CD4-positive, alpha-beta T cell treated with Interleukin-6 at 100 ng/mL for 8 hours (primary cell): ENCODE results near the gene TCHHL1.
"Not testable (repeated sequence)": the region's sequence is repeated elsewhere in the genome, so short reads cannot be mapped to it uniquely, and the experiment has no call there.

Source experiments
- DNase-seq: peaks from one replicate; pipeline ENCODE4 v3.0.0-alpha.2; 2020; ENCODE audit warnings: mixed read lengths, low spot score

The TCHHL1 gene

DNA sequence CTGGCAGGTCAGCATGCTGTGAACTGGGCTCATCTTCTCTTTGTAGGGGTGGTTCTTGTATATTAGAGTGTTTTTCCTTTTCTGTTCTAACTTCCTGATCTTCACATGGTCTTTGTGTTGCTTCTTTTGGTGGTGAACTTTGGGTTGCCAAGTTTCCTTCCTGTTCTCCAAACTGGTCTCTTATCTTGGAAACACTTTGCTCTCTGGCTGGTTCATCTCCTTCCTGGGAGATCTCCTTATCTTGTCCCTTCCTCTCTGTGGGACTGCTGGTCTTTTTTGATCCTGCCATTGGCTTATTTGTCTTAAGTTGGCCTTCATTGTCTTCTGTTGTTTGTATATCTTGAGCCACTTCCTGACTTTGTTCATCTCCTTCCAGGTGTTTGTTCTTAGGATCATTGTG, 2.1 kb downstream of the TCHHL1 start:
- no peak for DNase-seq

DNA sequence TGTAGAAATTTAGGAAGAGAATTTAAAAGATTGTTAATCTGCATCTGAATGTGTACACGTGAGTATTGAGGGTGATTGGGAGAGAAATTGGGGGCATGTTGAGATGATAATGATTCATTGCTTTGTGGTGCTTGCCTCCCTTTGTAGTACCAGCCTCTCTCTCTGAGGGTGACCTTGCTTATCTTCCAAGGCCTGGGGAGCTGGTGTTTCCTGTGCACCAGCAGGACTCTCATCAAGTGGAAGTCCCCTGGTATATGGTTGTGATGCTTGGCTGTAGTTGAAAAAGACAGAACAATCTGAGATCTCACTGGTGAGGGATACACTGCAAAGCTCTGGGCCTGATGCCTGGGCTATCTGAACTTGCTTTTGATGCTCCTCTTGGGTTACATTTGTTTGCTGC, 4.0 kb downstream of the TCHHL1 start:
- DNase-seq = no peak

DNA sequence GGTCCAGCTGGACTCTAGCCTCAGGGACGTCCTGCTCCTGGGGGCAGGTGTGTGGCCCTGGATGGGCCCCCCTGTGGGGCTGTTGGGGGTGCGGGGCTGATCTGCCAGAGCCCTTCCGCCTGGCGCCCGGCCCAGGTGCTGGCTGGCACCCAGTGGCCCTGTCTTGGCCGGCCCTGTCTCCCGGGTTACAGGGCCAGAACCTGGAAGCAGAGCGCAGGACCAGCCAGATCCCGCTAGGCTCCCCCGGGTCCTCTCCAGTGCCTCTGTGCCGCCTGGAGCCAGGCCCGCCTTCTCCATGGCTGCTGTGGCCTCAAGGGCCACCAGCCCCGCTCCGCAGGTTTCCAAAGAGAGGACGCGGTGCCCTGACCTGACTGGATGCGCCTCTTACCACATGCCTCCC, 7.8 kb downstream of the TCHHL1 start:
- not testable (repeated sequence) for DNase-seq

DNA sequence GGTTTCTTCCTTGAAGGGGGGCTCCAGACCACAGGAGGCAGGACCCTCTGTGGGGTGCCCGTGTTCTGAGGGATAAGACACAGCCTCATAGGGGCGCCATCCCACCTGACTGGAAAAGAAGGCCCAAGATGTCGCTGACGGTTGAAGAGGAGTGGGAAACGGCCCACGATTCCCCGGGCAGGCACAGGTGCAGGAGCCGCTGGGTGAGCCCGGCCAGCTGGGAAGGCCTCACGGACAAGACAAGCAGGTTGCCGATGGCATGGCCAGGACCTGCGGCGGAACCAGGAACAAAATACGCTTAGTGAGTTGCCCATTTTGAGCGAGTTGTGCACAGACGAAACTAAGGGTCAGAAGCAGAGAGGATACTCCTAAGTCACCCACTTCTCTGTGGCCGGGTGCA, 8.4 kb downstream of the TCHHL1 start:
- not testable (repeated sequence) for DNase-seq

DNA sequence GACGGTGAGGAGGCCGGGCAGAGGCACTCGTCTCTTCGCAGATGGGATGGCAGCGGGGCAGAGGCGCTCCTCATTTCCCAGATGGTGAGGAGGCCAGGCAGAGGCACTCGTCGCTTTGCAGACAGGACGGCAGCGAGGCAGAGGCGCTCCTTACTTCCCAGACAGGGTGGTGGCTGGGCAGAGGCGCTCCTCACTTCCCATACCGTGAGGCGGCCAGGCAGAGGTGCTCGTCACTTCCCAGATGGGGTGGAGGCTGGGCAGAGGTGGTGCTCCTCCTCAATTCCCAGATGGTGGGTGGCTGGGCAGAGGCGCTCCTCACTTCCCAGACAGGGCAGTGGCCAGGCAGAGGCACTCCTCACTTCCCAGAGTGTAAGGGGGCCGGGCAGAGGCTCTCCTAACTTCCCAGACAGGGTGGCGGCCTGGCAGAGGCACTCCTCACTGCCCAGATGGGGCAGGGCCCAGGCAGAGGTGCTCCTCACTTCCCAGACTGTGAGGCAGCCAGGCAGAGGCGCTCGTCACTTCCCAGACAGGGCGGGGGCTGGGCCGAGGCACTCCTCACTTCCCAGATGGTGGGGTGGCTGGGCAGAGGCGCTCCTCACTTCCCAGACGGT, 9.9 kb downstream of the TCHHL1 start:
- no peak for DNase-seq

DNA sequence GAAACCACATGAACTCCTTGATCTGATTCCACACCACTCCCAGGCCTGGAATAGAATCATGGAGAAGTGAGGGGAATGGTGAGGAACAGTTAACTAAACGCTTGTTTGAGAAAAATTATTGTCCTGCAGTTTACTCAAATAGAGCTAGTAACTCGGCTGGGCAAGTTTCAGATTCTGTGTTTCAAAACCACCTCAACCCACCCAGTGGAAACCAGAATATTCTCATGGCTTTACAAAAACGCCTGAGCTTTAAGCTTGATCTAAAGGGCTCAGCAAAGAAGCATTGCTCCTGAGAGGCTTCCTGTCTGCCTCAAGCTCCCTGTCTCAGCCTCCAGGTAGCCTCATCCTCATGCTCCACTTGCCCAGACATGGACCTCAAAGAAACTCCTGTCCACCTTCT, 16.6 kb downstream of the TCHHL1 start:
- DNase-seq = no peak

DNA sequence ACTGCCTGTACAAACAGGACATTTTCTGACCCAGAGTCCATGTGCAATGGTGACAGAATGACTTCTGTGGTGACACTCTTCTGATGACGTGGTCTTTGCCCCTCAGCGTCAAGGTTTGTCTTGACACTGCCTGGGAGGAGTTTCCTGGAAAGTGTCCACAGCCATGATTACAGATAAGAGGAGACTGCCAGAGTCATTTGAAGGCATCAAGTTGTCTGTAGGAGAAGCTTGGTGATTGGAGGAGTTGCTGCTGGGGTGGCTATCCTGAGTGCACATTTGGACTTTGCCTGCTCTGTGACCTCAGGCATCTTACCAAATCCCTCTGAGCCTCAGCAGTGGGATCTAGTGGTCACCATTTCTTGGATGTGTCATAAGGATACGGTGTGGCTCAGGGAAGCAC, 17.7 kb downstream of the TCHHL1 start:
- DNase-seq = no peak

DNA sequence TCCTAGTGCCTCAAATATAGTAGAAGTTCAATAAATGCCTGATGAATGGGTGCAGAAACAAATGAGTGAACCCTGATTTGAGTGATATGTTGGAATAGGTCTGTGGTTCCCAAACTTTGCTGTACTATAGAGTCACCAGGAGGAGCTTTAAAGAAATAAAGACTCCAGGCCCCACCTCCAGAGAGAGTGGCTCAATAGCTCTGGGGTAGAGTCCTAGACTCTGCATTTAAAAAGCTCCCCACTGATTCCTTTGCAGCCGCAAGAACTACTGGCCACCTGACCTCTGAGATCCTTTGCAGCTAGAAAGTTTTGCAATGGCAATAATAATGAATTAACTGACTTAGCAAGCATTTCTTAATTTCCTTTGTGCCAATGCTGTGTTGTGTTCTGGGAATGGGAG, 20.9 kb downstream of the TCHHL1 start:
- no peak for DNase-seq

DNA sequence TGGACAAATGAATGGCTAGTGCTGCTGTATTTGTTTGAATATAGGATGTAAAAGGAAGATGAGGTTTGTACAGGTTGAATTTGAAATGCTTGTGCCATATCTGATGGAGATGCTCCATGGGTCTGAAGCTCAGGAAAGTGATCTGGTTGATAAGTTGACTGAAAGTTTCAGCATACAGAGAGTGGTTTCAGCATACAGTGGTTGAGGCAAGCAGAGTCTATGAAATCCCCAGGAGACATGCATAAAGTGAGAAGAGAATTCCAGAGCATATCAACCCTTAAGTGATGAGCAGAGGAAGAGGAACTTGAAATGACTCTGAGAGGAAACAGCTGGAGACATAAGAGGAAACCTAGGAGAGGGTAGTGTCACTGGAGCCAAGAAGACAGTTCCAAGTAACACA, 21.7 kb downstream of the TCHHL1 start:
- no peak for DNase-seq

DNA sequence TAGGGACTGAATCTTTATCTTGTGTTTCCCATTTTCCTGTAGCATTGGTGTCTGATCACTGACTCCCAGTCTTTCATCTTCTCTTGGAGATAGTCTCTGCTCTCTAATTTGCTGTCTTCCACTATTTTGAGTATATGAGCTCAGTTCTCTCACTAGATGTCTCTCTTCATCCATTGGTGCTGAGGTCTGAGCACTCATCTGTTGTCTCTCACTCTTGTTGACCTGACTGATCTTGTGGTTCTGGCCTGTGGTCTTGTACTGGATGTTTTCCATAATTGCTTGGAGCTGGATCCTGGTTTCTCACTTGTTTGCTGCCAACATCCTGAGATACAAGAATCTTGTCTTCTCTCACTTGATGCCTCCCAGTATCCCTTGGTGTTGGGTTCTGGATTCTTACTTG, 26.9 kb downstream of the TCHHL1 start:
- DNase-seq = no peak

DNA sequence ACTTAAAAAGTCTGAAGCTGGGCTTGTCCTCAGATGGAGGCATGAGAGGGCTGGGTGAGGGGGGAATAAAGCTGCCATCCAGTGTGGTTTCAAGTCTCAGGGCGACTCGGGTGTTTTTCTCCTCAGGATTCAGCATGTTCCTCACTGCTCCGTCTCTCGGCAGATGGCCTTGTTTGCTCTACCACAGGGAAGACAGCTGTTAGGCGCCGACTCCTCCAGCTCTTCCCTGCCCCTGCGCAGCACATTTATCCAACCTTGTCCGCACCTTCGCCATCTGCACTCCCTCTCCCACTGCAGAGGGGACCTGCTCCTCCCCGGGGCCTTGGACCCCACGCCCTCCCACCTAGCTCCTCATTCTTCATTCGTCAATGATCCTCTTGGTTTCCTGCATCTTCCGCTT, 35.5 kb downstream of the TCHHL1 start:
- DNase-seq = no peak

DNA sequence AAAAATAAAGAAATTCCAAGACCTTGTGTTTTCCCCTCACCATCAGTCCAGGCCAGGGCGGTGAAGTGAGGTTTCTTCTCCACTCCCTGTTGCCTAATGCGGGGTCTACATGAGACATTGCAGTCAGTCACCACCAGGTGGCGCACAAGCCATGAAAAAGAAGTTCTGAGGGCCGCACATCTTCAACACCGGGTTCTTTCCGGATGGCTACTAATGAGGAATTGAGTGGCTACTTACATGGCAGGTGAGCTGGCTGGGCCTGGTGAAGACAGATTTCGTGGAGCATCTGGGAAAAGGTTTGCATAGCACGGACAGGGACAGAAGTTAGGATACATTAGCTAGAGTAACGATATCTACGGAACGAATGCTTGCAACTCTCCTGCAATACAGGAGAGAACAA, 36.3 kb downstream of the TCHHL1 start:
- DNase-seq = peak; percentile 77

DNA sequence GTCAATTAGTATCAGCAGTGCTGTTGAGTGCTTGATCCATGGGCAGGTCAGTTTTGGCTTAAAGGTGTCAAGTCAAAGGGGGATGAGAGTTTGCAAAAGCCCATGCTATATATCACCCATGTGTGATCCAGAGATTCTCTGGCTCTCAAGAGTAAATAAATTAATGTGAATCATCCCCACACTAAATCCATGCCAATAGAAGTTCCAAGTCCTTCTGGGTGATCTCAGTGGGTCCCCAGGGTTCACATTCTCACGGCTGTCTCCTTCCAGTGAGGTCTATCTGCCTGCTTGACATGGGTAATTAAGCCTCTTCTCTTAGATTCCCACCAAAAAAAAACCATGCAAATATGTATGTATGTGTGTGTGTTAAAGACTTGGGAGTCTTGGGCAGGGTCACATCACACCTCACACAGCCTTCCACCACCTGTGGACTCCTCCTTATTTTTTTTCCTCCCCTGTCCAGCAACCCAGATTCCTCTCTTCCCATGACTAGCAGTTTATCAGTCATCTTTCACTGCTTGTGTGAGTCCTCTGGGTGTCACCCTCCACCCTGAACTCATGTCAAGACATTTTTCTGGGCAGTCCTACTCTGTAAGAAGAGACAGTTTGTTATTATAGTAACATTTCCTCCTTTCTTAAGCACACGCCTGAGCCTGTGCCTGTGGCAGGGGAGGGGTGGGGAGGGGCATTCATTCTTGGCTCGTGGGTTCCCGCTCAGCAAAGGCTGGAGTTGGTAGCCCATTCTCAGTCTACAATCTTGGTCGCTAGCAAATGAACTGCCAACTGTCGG, 37.8 kb downstream of the TCHHL1 start:
- DNase-seq = no peak

DNA sequence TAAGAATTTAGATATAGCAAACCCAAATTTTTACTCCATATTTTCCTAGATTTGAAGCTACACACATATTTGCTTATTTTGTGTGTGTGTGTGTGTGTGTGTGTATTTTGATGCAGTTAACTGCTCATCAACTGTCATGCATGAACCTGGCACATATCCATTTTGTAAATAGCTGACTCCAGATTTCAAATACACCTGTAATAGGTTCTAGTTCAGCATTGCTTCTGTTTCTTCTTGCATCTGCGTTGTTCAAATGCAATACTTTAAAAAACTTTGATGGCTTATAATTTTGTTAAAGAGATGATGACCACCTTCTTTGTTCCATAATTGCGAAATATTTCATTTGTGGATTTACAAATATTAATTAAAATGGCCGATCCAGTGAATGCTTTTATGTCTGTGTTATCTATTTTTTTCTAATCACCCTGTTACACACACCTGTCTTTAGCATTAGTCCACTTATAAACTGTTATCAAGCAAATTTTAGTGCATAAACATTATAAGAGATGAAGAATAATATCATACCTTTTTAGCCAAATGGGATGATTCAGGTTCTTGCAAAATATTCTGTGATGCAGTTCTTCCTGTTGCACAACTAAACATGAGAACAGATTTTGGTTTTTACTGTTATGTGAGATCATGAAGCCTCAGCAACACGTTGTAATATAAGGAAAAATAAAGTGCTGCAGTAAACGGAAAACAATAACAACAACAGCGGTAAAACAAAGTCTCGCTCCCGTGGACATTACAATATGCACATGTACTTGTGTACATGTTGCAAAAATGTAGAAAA, 39.4 kb downstream of the TCHHL1 start:
- DNase-seq = no peak

DNA sequence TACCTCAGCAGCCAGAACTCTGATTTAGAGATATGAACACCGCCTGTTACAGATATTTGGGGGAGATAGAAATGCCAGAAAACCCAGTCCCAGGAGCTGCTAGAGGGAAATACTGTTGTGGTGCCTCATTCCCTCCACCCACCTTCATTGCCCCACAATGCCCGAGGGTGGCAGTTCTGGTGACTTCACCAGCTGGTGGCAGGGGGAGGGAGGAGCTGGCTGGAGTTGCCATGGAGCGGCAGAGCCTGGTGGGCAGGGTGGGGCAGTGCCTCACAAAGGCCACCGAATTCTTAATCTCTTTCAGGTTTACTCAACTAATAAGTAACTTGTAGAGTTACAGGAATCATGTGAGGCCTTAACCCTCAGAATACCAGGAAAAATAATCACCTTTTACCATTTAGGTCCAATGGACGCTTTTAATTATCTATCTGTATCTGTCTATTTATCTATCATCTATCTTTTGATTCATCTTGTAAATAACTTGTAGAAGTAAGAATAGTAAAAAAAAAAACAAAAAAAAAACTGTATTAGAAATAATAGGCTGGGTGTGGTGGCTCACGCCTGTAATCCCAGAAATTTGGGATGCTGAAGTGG, 40.4 kb downstream of the TCHHL1 start:
- DNase-seq = peak; percentile 63

DNA sequence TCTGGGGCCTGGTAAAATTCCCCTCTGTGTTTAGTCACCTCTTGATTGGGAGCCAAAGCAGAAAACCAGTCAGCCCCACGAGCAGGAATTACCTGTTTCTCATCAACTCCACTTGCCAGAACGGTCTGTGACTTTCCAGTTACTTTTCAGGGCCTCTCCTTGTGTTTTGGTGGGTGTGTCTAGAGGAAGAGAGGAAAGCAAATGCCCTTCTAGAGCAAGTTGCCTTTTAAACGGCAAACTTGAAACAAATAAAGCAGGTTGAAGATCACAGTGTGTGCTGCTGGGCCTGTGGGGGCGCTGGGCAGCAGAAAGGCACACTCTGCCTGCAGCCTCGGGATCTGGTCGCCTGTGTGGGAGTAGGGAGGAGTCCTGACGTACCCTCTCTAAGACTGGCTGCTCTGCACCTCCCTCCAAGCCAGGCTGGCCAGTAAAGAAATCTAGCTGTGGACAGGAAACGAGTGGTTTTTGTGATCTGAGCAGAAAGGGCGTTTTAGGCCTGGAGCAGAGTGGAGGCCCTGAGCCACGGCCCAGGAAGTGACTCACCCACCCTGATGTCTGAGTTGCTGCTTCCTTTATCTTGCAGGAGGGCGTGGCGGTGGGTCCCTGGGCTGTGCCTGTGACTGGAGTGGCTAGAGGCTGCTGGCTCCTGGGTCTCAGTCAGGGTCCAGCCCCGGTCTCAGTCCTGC, 41.0 kb downstream of the TCHHL1 start:
- peak; percentile 89 for DNase-seq

DNA sequence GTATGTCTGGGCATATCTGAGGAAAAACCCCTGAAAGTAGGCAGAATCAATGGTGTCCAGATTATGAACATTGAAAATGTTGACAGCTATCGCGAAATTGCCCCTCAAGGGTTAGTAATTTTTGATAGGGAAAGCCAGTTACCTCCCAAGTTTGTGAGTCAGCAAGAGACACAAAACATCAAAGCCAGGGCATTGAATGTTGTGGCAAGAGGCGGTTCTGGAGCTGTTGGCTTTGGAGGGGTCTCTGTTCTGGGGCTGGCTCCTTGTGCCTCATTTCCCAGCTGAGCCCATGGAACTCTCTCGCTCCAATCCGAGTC, 41.5 kb downstream of the TCHHL1 start:
- DNase-seq = no peak

DNA sequence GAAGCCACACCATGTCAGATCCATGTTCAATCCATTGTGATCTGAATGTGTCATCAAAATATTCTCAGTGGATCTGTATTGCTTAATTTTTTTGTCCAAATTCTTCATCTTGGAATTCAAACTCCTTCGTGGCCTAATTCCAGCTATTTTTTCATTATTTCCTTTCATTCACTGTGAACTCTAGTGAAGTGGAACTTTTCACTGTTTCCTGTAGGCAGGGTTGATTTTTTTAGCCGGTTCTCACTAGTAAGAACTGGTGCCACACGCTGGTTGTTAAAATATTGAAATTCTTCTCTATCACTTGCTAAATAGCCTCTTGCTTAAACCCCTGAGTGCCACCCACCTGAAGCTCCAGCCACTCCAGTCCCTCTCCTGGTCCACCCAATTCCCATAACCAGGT, 44.5 kb downstream of the TCHHL1 start:
- no peak for DNase-seq

DNA sequence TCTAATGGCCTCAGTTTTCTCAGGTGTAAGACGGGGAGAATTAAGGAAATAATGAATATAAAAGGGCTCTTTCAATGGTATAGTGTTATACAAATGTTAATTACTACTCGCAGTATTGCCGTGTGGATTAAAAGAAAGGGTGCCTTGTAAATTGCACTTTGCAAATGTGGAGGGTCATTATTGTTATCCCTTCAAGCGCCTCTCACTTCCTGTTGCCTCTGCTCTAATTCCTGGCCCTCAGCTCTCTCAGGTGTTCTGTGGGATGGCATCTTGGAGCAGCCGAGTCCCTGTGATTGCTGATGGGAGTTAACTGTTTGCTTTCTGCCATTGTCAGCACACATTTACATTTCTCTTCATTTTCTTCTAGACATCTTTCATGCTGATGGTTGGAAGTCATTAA, 45.0 kb downstream of the TCHHL1 start:
- DNase-seq = no peak

DNA sequence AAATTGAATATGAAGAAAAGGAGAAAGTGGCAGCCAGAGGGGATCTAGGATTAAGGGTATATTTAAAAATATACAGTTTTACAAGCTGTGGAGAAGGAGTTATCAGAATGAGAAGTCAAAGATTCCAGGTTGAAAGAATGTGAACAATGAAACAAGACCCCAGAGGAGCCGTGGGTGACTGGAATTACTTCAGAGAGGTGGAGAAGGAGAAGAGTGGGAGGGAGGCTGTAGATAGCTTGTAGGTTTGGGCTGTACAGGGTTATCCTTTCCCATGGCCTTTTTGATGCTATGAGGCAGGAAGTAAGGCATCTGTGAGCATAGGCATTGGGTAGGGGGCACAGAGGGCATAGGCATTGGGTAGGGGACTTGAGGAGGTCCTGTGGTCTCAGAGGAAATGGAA, 46.8 kb downstream of the TCHHL1 start:
- DNase-seq = no peak

DNA sequence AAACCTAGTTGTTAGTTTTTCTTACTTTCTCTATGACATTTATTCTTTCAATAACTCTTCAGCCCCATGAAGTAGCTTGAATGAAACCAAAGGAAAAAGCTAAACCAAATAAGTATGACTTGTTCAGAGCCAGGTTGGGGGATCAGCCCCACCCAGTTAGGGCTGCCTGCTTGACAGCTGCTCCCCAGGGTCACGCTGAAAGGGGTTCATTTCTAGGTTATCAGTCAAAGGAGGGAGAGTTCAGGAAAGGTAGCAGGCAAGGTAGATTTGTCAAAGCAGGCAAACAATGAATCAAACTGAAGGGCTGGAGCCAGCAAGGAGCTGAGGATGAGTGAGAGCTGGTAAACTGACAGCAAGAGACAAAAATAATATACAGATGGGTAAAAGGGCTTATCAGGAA, 49.0 kb downstream of the TCHHL1 start:
- no peak for DNase-seq

DNA sequence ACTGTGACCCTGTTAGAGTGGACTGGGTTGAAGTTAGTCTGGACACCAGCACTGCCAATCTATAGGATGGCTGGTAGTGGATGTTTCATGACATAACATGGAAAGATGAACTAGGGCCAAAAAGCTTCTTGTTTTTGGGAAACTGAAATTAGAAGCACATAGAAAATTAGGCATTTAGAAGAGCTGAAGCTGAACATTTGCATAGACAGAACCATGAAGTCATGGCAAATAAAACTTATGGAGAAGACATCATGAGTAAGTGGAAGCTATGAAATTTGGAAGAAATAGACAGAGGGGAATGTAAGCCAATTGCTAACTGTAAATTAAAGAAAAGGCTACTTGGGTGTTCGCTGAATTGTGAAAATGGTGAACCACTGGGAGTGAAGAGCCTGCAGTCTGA, 49.4 kb downstream of the TCHHL1 start:
- DNase-seq = no peak
